Gastrocnemius medialis (tissue), 4 donors: ENCODE results near the gene CCIN. TPM values are rescaled to one million over a fixed set of nuclear protein-coding genes. Genes with fewer than 3 reads are reported as not detected.

ENCODE experiments used
- ATAC-seq, 2 donors: fragments of 150-250 bp; one replicate each; pipeline ENCODE4 v1.9.1; 2016
- DNase-seq, 2 donors: peaks; one replicate each; pipeline ENCODE4 v3.0.0-alpha.2; 2019
- H3K27ac ChIP-seq, 4 donors: fragments of 200-600 bp; sonication (generic); 1 replicate in 1 of 4; 2 replicates in 3 of 4; pipeline ENCODE4 v1.5.1; 2016 to 2018; ENCODE audit warnings: mild to moderate bottlenecking in 2 of 4, moderate library complexity in 1 of 4
- H3K27me3 ChIP-seq, 3 donors: fragments of 200-600 bp; sonication (generic) in 2 of 3; 1 replicate in 1 of 3; 2 replicates in 2 of 3; pipeline versions ENCODE4 v1.5.1 to v1.6.0; 2016 to 2019; ENCODE audit warnings: mild to moderate bottlenecking in 1 of 3, moderate library complexity in 1 of 3
- H3K36me3 ChIP-seq, 2 donors: fragments of 200-600 bp; sonication (generic) in 1 of 2; one replicate each; pipeline ENCODE4 v1.5.1; 2017 to 2018
- H3K4me1 ChIP-seq, 2 donors: fragments of 200-600 bp; sonication (generic) in 1 of 2; one replicate each; pipeline ENCODE4 v1.5.1; 2016 to 2017; ENCODE audit warnings: mild to moderate bottlenecking in 2 of 2
- H3K4me3 ChIP-seq, 4 donors: fragments of 200-600 bp; sonication (generic) in 3 of 4; 1 replicate in 1 of 4; 2 replicates in 3 of 4; pipeline ENCODE4 v1.5.1; 2016 to 2019; ENCODE audit warnings: mild to moderate bottlenecking in 2 of 4
- H3K9me3 ChIP-seq, 3 donors: fragments of 200-600 bp; sonication (generic) in 2 of 3; 1 replicate in 1 of 3; 2 replicates in 2 of 3; pipeline ENCODE4 v1.5.1; 2016 to 2019
- CTCF ChIP-seq, 5 experiments: fragments of 450-650 bp in 3 of 5; fragments of 200-600 bp in 2 of 5; sonication (generic) in 2 of 5; IDR thresholded peaks in 4 of 5; conservative IDR thresholded peaks in 1 of 5; 1 replicate in 4 of 5; 2 replicates in 1 of 5; pipeline ENCODE4 v1.5.1; 2016 to 2019; ENCODE audit warnings: antibody characterized with exemption in 5 of 5, mild to moderate bottlenecking in 3 of 5, moderate library complexity in 3 of 5
- POLR2A ChIP-seq, 2 donors: fragments of 450-650 bp; IDR thresholded peaks; one replicate each; pipeline ENCODE4 v1.6.1; 2017; ENCODE audit warnings: antibody characterized with exemption in 2 of 2, mild to moderate bottlenecking in 2 of 2, moderate library complexity in 2 of 2
- in situ Hi-C, 4 donors: fragments of 200-750 bp; cut with MboI; loops; one replicate each; pipeline versions ENCODE4 v1.15.0 to v1.8.0; 2017; ENCODE audit warnings: low sequenced_read_pairs in 4 of 4
- intact Hi-C: fragments of 100-400 bp; cut with DNase I; formaldehyde crosslinking; loops from one replicate; pipeline ENCODE4 v1.15.1; 2023; ENCODE audit warnings: low total_unique reads
- total RNA-seq, 4 donors: library from RNA; depleted of rRNA; stranded (reverse); fragments of >200 nt; gene quantifications; one replicate each; pipeline versions ENCODE4 v1.1.0 to v1.2.3, GENCODE V29; 2016

The CCIN gene
- total RNA-seq, 4 donors from 2014 or later, result not detected

- DNase-seq (no peak), ATAC-seq (no peak)
- H3K9me3 ChIP-seq, result no peaks in the 10 kb centered on the region
- no peaks in the 10 kb centered on the region for H3K27me3 ChIP-seq
- in situ Hi-C loops (no loop called here), intact Hi-C loops (no loop called here)
- H3K36me3 ChIP-seq, result peaks cover 0 to 56% of the 10 kb centered on the region in 2 donors
- H3K4me1 ChIP-seq, result peaks cover 24 to 30% of the 10 kb centered on the region in 2 donors
- H3K4me3 ChIP-seq, result no peak overlapping the region
- no peak for TF ChIP-seq CTCF (IDR thresholded peaks at IDR 0.05 in 4 of 5, conservative IDR thresholded peaks at IDR 0.05 in 1 of 5)
- TF ChIP-seq POLR2A (IDR thresholded peaks at IDR 0.05), result no peak
- peak overlapping the region in 1 of 4 donors; percentile 38 for H3K27ac ChIP-seq
Observed at GRCh38 chr9:36218011-36218410, 48.8 kb downstream of the CCIN start.

GRCh38 chr9:36218411-36218901, 49.3 kb downstream of the CCIN start:
- Histone ChIP-seq H3K27me3 (no peaks in the 10 kb centered on the region), H3K4me3 (no peak overlapping the region), H3K36me3 (peaks cover 0 to 60% of the 10 kb centered on the region in 2 donors), H3K27ac (no peak overlapping the region), H3K9me3 (no peaks in the 10 kb centered on the region), H3K4me1 (peaks cover 19 to 25% of the 10 kb centered on the region in 2 donors)
- intact Hi-C loops, result no loop called here
- in situ Hi-C loops, result no loop called here
- ATAC-seq (no peak), DNase-seq (no peak)
- TF ChIP-seq POLR2A (IDR thresholded peaks at IDR 0.05) (no peak), CTCF (IDR thresholded peaks at IDR 0.05 in 4 of 5, conservative IDR thresholded peaks at IDR 0.05 in 1 of 5) (no peak)

Other genes starting within 250 kb of the CCIN start
- gene OR2S2, start 211.2 kb upstream of the CCIN start, total RNA-seq, result not detected
- 1 to 10 TPM; 2.9 to 4.1 (median 3.5) TPM for gene RECK, start 132.5 kb upstream of the CCIN start, total RNA-seq
- 1 to 10 TPM; 3.3 to 5.3 (median 3.9) TPM for gene GLIPR2, start 32.7 kb upstream of the CCIN start, total RNA-seq
- 10 to 100 TPM; 48.4 to 86.7 (median 69.0) TPM for gene CLTA, start 21.5 kb downstream of the CCIN start, total RNA-seq
- 10 to 100 TPM; 11.0 to 18.5 (median 13.9) TPM for gene GNE, start 89.1 kb downstream of the CCIN start, total RNA-seq
- 10 to 100 TPM; 15.7 to 24.8 (median 20.7) TPM for gene RNF38, start 230.9 kb downstream of the CCIN start, total RNA-seq